ENCODE results near the gene APLF. TPM values are rescaled to one million over a fixed set of nuclear protein-coding genes. Genes with fewer than 3 reads are reported as not detected.

The APLF gene
- total and polyA plus RNA-seq, 10 of the 15 experiments (the other 5 are each of a cell fraction or from before 2014, with no cell fraction given): 0.66 to 2.8 (median 1.8) TPM

DNA sequence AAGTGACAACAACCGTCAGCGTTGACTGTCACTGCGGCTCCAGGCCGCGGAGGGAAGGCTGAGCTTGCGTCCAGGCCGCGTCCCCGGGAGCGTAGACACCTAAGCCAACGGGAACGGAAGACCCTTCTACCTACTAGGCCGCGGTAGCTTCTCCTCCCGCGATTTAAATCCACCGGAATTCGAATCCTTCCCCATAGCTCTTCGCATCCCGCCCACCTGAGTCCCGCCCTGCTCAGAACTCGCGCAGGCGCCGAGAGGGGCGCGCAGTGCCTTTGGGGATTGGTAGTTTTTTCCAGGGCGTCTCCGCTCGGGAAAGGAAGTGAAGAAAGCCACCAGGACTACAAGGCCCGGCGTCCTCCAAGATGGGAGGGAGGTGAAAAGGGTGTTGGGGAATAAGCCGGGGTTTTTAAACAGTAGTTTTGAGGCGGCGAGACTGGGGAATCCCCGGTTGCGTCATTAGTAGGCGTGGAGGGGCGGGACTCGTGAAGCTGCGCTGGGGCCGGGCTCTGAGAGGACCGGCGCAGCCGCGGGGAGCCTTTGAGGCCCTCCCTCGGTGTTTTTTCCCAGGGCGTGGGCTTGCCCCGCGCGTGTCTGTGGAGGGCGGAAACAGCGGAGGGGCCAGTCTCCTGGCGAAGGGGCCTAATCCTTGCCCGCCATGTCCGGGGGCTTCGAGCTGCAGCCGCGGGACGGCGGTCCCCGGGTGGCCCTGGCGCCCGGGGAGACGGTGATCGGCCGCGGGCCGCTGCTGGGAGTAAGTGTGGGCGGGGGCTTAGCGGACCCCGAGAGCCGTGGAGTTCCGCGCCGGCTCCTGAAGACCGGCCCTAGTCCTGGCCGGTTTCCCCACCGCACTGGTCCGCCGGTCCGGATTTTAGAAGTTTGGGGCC is at the start of gene APLF, which contains the start of gene FBXO48 (continued):
- TF ChIP-seq, protein P1, sequence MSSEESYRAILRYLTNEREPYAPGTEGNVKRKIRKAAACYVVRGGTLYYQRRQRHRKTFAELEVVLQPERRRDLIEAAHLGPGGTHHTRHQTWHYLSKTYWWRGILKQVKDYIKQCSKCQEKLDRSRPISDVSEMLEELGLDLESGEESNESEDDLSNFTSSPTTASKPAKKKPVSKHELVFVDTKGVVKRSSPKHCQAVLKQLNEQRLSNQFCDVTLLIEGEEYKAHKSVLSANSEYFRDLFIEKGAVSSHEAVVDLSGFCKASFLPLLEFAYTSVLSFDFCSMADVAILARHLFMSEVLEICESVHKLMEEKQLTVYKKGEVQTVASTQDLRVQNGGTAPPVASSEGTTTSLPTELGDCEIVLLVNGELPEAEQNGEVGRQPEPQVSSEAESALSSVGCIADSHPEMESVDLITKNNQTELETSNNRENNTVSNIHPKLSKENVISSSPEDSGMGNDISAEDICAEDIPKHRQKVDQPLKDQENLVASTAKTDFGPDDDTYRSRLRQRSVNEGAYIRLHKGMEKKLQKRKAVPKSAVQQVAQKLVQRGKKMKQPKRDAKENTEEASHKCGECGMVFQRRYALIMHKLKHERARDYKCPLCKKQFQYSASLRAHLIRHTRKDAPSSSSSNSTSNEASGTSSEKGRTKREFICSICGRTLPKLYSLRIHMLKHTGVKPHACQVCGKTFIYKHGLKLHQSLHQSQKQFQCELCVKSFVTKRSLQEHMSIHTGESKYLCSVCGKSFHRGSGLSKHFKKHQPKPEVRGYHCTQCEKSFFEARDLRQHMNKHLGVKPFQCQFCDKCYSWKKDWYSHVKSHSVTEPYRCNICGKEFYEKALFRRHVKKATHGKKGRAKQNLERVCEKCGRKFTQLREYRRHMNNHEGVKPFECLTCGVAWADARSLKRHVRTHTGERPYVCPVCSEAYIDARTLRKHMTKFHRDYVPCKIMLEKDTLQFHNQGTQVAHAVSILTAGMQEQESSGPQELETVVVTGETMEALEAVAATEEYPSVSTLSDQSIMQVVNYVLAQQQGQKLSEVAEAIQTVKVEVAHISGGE (CRISPR knock-in tag; IDR thresholded peaks at IDR 0.05): no peak
- TF ChIP-seq BACH1 (IDR thresholded peaks at IDR 0.05; ENCODE audit: borderline replicate concordance): peak; percentile 98
- TF ChIP-seq HDGF (IDR thresholded peaks at IDR 0.05): no peak
- no peak for TF ChIP-seq ESRRA (IDR thresholded peaks at IDR 0.05; ENCODE audit: low read length)
- 0 out of 2 replicates have a peak, but pooled peaks have one; percentile 8 for TF ChIP-seq GABPA (IDR thresholded peaks at IDR 0.05; ENCODE audit: low read depth)
- no peak for TF ChIP-seq SMC3 (IDR thresholded peaks at IDR 0.05; ENCODE audit: borderline replicate concordance, low read length)
- TF ChIP-seq, protein P2, sequence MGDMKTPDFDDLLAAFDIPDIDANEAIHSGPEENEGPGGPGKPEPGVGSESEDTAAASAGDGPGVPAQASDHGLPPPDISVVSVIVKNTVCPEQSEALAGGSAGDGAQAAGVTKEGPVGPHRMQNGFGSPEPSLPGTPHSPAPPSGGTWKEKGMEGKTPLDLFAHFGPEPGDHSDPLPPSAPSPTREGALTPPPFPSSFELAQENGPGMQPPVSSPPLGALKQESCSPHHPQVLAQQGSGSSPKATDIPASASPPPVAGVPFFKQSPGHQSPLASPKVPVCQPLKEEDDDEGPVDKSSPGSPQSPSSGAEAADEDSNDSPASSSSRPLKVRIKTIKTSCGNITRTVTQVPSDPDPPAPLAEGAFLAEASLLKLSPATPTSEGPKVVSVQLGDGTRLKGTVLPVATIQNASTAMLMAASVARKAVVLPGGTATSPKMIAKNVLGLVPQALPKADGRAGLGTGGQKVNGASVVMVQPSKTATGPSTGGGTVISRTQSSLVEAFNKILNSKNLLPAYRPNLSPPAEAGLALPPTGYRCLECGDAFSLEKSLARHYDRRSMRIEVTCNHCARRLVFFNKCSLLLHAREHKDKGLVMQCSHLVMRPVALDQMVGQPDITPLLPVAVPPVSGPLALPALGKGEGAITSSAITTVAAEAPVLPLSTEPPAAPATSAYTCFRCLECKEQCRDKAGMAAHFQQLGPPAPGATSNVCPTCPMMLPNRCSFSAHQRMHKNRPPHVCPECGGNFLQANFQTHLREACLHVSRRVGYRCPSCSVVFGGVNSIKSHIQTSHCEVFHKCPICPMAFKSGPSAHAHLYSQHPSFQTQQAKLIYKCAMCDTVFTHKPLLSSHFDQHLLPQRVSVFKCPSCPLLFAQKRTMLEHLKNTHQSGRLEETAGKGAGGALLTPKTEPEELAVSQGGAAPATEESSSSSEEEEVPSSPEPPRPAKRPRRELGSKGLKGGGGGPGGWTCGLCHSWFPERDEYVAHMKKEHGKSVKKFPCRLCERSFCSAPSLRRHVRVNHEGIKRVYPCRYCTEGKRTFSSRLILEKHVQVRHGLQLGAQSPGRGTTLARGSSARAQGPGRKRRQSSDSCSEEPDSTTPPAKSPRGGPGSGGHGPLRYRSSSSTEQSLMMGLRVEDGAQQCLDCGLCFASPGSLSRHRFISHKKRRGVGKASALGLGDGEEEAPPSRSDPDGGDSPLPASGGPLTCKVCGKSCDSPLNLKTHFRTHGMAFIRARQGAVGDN (IDR thresholded peaks at IDR 0.05): 0 out of 2 replicates have a peak, but pooled peaks have one; percentile 43
- peak; percentile 98 for TF ChIP-seq GATAD2B (conservative IDR thresholded peaks at IDR 0.05; ENCODE audit: low read depth)
- no peak for TF ChIP-seq KAT2A (conservative IDR thresholded peaks at IDR 0.05; ENCODE audit: control insufficient read depth, low read depth, low read length)
- TF ChIP-seq, protein P3, sequence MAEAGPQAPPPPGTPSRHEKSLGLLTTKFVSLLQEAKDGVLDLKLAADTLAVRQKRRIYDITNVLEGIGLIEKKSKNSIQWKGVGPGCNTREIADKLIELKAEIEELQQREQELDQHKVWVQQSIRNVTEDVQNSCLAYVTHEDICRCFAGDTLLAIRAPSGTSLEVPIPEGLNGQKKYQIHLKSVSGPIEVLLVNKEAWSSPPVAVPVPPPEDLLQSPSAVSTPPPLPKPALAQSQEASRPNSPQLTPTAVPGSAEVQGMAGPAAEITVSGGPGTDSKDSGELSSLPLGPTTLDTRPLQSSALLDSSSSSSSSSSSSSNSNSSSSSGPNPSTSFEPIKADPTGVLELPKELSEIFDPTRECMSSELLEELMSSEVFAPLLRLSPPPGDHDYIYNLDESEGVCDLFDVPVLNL (IDR thresholded peaks at IDR 0.05; ENCODE audit: low read depth, low read length): peak; percentile 95
- no peak for TF ChIP-seq MYB (IDR thresholded peaks at IDR 0.05; ENCODE audit: borderline replicate concordance, low read depth, low read length)
- TF ChIP-seq BMI1 (IDR thresholded peaks at IDR 0.05; ENCODE audit: borderline replicate concordance): no peak
- no peak for TF ChIP-seq ETV6 (conservative IDR thresholded peaks at IDR 0.05 in 1 of 2, IDR thresholded peaks at IDR 0.05 in 1 of 2; ENCODE audit: borderline replicate concordance in 1 of 2, low read depth in 1 of 2)
- peak; percentile 63; the same call in 1 of the 2 replicates for TF ChIP-seq SPI1 (IDR thresholded peaks at IDR 0.05; ENCODE audit: borderline replicate concordance, insufficient read depth, low read depth, low read length)
- peak; percentile 67; the same call in 1 of the 2 replicates for TF ChIP-seq RCOR1 (conservative IDR thresholded peaks at IDR 0.05; ENCODE audit: low read depth, low read length)
- TF ChIP-seq SREBF2 (IDR thresholded peaks at IDR 0.05; ENCODE audit: low read length): no peak

Measured in GM12878 (cell line).